Activated naive CD4-positive, alpha-beta T cell treated with anti-CD3 and anti-CD28 coated beads for 36 hours (primary cell): ENCODE measurements around the gene POLR2E. TPM values are rescaled to one million over a fixed set of nuclear protein-coding genes. Genes with fewer than 3 reads are reported as not detected.
"Not testable (repeated sequence)": the region's sequence is repeated elsewhere in the genome, so short reads cannot be mapped to it uniquely, and the experiment has no call there.

ENCODE experiments used
- CTCF ChIA-PET: fragments of 350-600 bp; sonication (Branson Sonifier 250); formaldehyde crosslinking; loops from one replicate; lab custom pipeline; 2021; ENCODE audit warnings: antibody characterized with exemption; lab: Charles Lee
- DNase-seq: peaks from one replicate; pipeline ENCODE4 v3.0.0-alpha.2; 2020
- H3K27ac Mint-ChIP-seq: one replicate; pipeline ENCODE4 v1.8.0; 2021; ENCODE audit warnings: mild to moderate bottlenecking, mixed read lengths
- H3K27me3 Mint-ChIP-seq: one replicate; pipeline ENCODE4 v1.8.0; 2021; ENCODE audit warnings: low read depth, mixed read lengths
- H3K36me3 Mint-ChIP-seq: one replicate; pipeline ENCODE4 v1.8.0; 2021; ENCODE audit warnings: low read depth, mixed read lengths
- H3K4me1 Mint-ChIP-seq: one replicate; pipeline ENCODE4 v1.8.0; 2021; ENCODE audit warnings: low read depth, mixed read lengths
- H3K4me3 Mint-ChIP-seq: one replicate; pipeline ENCODE4 v1.8.0; 2021; ENCODE audit warnings: mild to moderate bottlenecking, moderate library complexity, mixed read lengths
- H3K9me3 Mint-ChIP-seq: one replicate; pipeline ENCODE4 v1.8.0; 2021; ENCODE audit warnings: mixed read lengths
- intact Hi-C: fragments of 100-400 bp; cut with micrococcal nuclease; formaldehyde crosslinking; loops from one replicate; pipeline ENCODE4 v1.15.1; 2023
- total RNA-seq, 2 experiments: library from RNA; stranded (reverse); gene quantifications; one replicate each; pipeline ENCODE4 v1.2.3, GENCODE V29; 2021

The POLR2E gene
- total RNA-seq, 2 experiments from 2014 or later = 238 to 258 TPM

- H3K27ac Mint-ChIP-seq, H3K4me3 Mint-ChIP-seq, H3K9me3 Mint-ChIP-seq, H3K27me3 Mint-ChIP-seq, intact Hi-C loops, DNase-seq, H3K4me1 Mint-ChIP-seq: not testable (repeated sequence)
- H3K36me3 Mint-ChIP-seq = peaks cover 15% of the 10 kb centered on the region
- CTCF ChIA-PET = interaction anchor here (1.0 to 2.2 kb wide), 2 partner anchors 9 to 16 kb away, joined by 5 to 11 read pairs; no protein-coding TSS in a partner anchor
Measured at GRCh38 chr19:1114728-1115127, 19.6 kb upstream of the POLR2E start.

GRCh38 chr19:1113986-1114483 lies 18.9 kb upstream of the POLR2E start:
- intact Hi-C loops = no loop called here
- Mint-ChIP-seq H3K4me1 (peaks cover 6% of the 10 kb centered on the region), H3K27me3 (no peaks in the 10 kb centered on the region), H3K36me3 (peaks cover 15% of the 10 kb centered on the region), H3K9me3 (no peaks in the 10 kb centered on the region), H3K4me3 (no peak overlapping the region), H3K27ac (no peak overlapping the region)
- CTCF ChIA-PET = interaction anchor here (0.7 to 2.2 kb wide), 9 partner anchors 10 to 102 kb away, joined by 3 to 11 read pairs (median 4); no protein-coding TSS in a partner anchor
- DNase-seq = no peak

- Mint-ChIP-seq H3K27me3 (no peaks in the 10 kb centered on the region), H3K4me1 (peaks cover 6% of the 10 kb centered on the region), H3K36me3 (peaks cover 10% of the 10 kb centered on the region), H3K9me3 (no peaks in the 10 kb centered on the region), H3K27ac (peak overlapping the region; percentile 59), H3K4me3 (no peak overlapping the region)
- intact Hi-C loops = no loop called here
- CTCF ChIA-PET = interaction anchor here (0.7 to 2.2 kb wide), 10 partner anchors 10 to 126 kb away, joined by 3 to 11 read pairs (median 4); no protein-coding TSS in a partner anchor
- DNase-seq = peak; percentile 90
Measured at GRCh38 chr19:1113030-1113985, 18.1 kb upstream of the POLR2E start.

GRCh38 chr19:1112268-1113029 lies 17.3 kb upstream of the POLR2E start:
- DNase-seq = no peak
- CTCF ChIA-PET = interaction anchor here (1.4 to 2.2 kb wide), 5 partner anchors 11 to 126 kb away, joined by 3 to 11 read pairs (median 5); no protein-coding TSS in a partner anchor
- intact Hi-C loops = no loop called here
- no peak overlapping the region for H3K4me3 Mint-ChIP-seq
- H3K4me1 Mint-ChIP-seq = peaks cover 6% of the 10 kb centered on the region
- no peaks in the 10 kb centered on the region for H3K9me3 Mint-ChIP-seq
- H3K27ac Mint-ChIP-seq = no peak overlapping the region
- H3K27me3 Mint-ChIP-seq = no peaks in the 10 kb centered on the region
- H3K36me3 Mint-ChIP-seq = peaks cover 6% of the 10 kb centered on the region

- H3K27ac Mint-ChIP-seq = no peak overlapping the region
- H3K4me3 Mint-ChIP-seq = no peak overlapping the region
- H3K27me3 Mint-ChIP-seq = no peaks in the 10 kb centered on the region
- H3K9me3 Mint-ChIP-seq = no peaks in the 10 kb centered on the region
- H3K4me1 Mint-ChIP-seq = peaks cover 6% of the 10 kb centered on the region
- intact Hi-C loops = no loop called here
- DNase-seq = no peak
- CTCF ChIA-PET = interaction anchor here (1.5 to 2.0 kb wide), 2 partner anchors 21 to 82 kb away, joined by 4 to 5 read pairs; no protein-coding TSS in a partner anchor
- H3K36me3 Mint-ChIP-seq = peaks cover 7% of the 10 kb centered on the region
Measured at GRCh38 chr19:1111641-1112267, 16.6 kb upstream of the POLR2E start.

GRCh38 chr19:1110809-1111640 lies 15.8 kb upstream of the POLR2E start:
- H3K36me3 Mint-ChIP-seq = peaks cover 9% of the 10 kb centered on the region
- intact Hi-C loops = no loop called here
- no peak for DNase-seq
- no peaks in the 10 kb centered on the region for H3K9me3 Mint-ChIP-seq
- H3K4me3 Mint-ChIP-seq = no peak overlapping the region
- CTCF ChIA-PET = interaction anchor here (1.5 kb wide), 1 partner anchor 82 kb away, joined by 5 read pairs; no protein-coding TSS in a partner anchor
- H3K4me1 Mint-ChIP-seq = peaks cover 7% of the 10 kb centered on the region
- H3K27me3 Mint-ChIP-seq = no peaks in the 10 kb centered on the region
- no peak overlapping the region for H3K27ac Mint-ChIP-seq

- H3K36me3 Mint-ChIP-seq = peaks cover 9% of the 10 kb centered on the region
Measured at GRCh38 chr19:1109697-1110671, 14.8 kb upstream of the POLR2E start.

GRCh38 chr19:1109032-1109551 lies 13.9 kb upstream of the POLR2E start:
- H3K4me3 Mint-ChIP-seq = no peak overlapping the region
- peaks cover 10% of the 10 kb centered on the region for H3K4me1 Mint-ChIP-seq
- no peak for DNase-seq
- H3K27ac Mint-ChIP-seq = no peak overlapping the region
- H3K36me3 Mint-ChIP-seq = peaks cover 6% of the 10 kb centered on the region
- intact Hi-C loops = no loop called here
- H3K9me3 Mint-ChIP-seq = no peaks in the 10 kb centered on the region
- no peaks in the 10 kb centered on the region for H3K27me3 Mint-ChIP-seq
- CTCF ChIA-PET = no interaction called here

More at GRCh38 chr19:1109697-1110671, 14.8 kb upstream of the POLR2E start:
- no peak overlapping the region for H3K27ac Mint-ChIP-seq
- CTCF ChIA-PET = no interaction called here
- H3K4me3 Mint-ChIP-seq = no peak overlapping the region
- no peaks in the 10 kb centered on the region for H3K27me3 Mint-ChIP-seq
- H3K4me1 Mint-ChIP-seq = peaks cover 13% of the 10 kb centered on the region
- intact Hi-C loops = no loop called here
- no peak for DNase-seq
- no peaks in the 10 kb centered on the region for H3K9me3 Mint-ChIP-seq

GRCh38 chr19:1108291-1109031 lies 13.3 kb upstream of the POLR2E start:
- CTCF ChIA-PET = no interaction called here
- no peak overlapping the region for H3K27ac Mint-ChIP-seq
- no peaks in the 10 kb centered on the region for H3K27me3 Mint-ChIP-seq
- no peaks in the 10 kb centered on the region for H3K9me3 Mint-ChIP-seq
- no peak for DNase-seq
- H3K36me3 Mint-ChIP-seq = peaks cover 6% of the 10 kb centered on the region
- intact Hi-C loops = no loop called here
- no peak overlapping the region for H3K4me3 Mint-ChIP-seq
- H3K4me1 Mint-ChIP-seq = peaks cover 10% of the 10 kb centered on the region
